Mesenchymal stem cell (in vitro differentiated cells and primary cell): ENCODE data around the gene CBR3.
A peak's percentile ranks its signal among the peaks of the same experiment; 100 is the strongest.

Experiments used
- DNase-seq: peaks from one replicate; pipeline ENCODE4 v3.0.0-alpha.2; 2013
- H2AFZ ChIP-seq: one replicate; pipeline ENCODE4 v1.6.1; 2013; ENCODE audit warnings: low read depth, mild to moderate bottlenecking, control low read depth, inconsistent platforms, low read length, moderate library complexity
- H2AK5ac ChIP-seq: 2 replicates; pipeline ENCODE4 v1.6.1; 2013; ENCODE audit warnings: low read length, moderate library complexity, mild to moderate bottlenecking, inconsistent platforms; ENCODE audit not compliant: severe bottlenecking
- H2BK120ac ChIP-seq: one replicate; pipeline ENCODE4 v1.6.1; 2013; ENCODE audit warnings: low read depth, mild to moderate bottlenecking, inconsistent platforms, low read length, moderate library complexity
- H2BK12ac ChIP-seq, 2 experiments: one replicate each; pipeline ENCODE4 v1.6.1; 2013; ENCODE audit warnings: inconsistent platforms in 2 of 2, low read length in 2 of 2, mild to moderate bottlenecking in 2 of 2, moderate library complexity in 2 of 2, control low read depth in 1 of 2
- H2BK15ac ChIP-seq: one replicate; pipeline ENCODE4 v1.6.1; 2013; ENCODE audit warnings: mild to moderate bottlenecking, low read depth, inconsistent platforms; ENCODE audit not compliant: poor library complexity, severe bottlenecking
- H2BK5ac ChIP-seq: 2 replicates; pipeline ENCODE4 v1.6.1; 2013; ENCODE audit warnings: low read depth, mild to moderate bottlenecking, low read length, control low read depth, inconsistent platforms; ENCODE audit not compliant: poor library complexity, severe bottlenecking
- H3K14ac ChIP-seq, 2 experiments: one replicate each; pipeline ENCODE4 v1.6.1; 2013; ENCODE audit warnings: inconsistent platforms in 2 of 2, low read length in 2 of 2, control low read depth in 1 of 2, mild to moderate bottlenecking in 1 of 2, moderate library complexity in 1 of 2
- H3K18ac ChIP-seq, 2 experiments: one replicate each; pipeline ENCODE4 v1.6.1; 2013; ENCODE audit warnings: inconsistent platforms in 2 of 2, low read length in 2 of 2, control low read depth in 1 of 2, low read depth in 1 of 2, mild to moderate bottlenecking in 1 of 2
- H3K23ac ChIP-seq, 2 experiments: one replicate each; pipeline ENCODE4 v1.6.1; 2013; ENCODE audit warnings: inconsistent platforms in 2 of 2, low read length in 2 of 2, mild to moderate bottlenecking in 2 of 2, moderate library complexity in 2 of 2, control low read depth in 1 of 2
- H3K27ac ChIP-seq: 2 replicates; pipeline ENCODE4 v1.5.1; 2013; ENCODE audit warnings: mild to moderate bottlenecking, moderate library complexity, low read length, control low read depth, inconsistent platforms; ENCODE audit not compliant: poor library complexity, severe bottlenecking
- H3K27me3 ChIP-seq, 2 experiments: 2 replicates each; pipeline versions ENCODE4 v1.6.1 to v1.7.0; 2013; ENCODE audit warnings: low read length in 2 of 2, mild to moderate bottlenecking in 2 of 2, moderate library complexity in 2 of 2, control low read depth in 1 of 2, inconsistent platforms in 1 of 2; ENCODE audit not compliant: control insufficient read depth in 1 of 2, insufficient read depth in 1 of 2
- H3K36me3 ChIP-seq, 2 experiments: 2 replicates each; pipeline versions ENCODE4 v1.6.1 to v1.7.0; 2013; ENCODE audit warnings: low read length in 2 of 2, control low read depth in 1 of 2, inconsistent platforms in 1 of 2, low read depth in 1 of 2, mild to moderate bottlenecking in 1 of 2; ENCODE audit not compliant: insufficient read depth in 2 of 2, control insufficient read depth in 1 of 2
- H3K4ac ChIP-seq, 2 experiments: one replicate each; pipeline ENCODE4 v1.6.1; 2013; ENCODE audit warnings: inconsistent platforms in 2 of 2, low read length in 2 of 2, mild to moderate bottlenecking in 2 of 2, moderate library complexity in 2 of 2, control low read depth in 1 of 2, low read depth in 1 of 2
- H3K4me1 ChIP-seq: 2 replicates; pipeline ENCODE4 v1.6.1; 2013; ENCODE audit warnings: low read depth, low read length, control low read depth; ENCODE audit not compliant: control insufficient read depth, insufficient read depth
- H3K4me2 ChIP-seq: 2 replicates; pipeline ENCODE4 v1.6.1; 2013; ENCODE audit warnings: low read length, mild to moderate bottlenecking, inconsistent platforms; ENCODE audit not compliant: poor library complexity, severe bottlenecking
- H3K4me3 ChIP-seq, 2 experiments: 2 replicates each; pipeline versions ENCODE4 v1.5.1 to v1.7.0; 2013; ENCODE audit warnings: low read length in 2 of 2, mild to moderate bottlenecking in 2 of 2, control low read depth in 1 of 2, low read depth in 1 of 2; ENCODE audit not compliant: insufficient read depth in 1 of 2
- H3K79me1 ChIP-seq: replicated peaks from 2 replicates; pipeline ENCODE4 v1.6.1; 2013; ENCODE audit warnings: mild to moderate bottlenecking, control low read depth, low read length, inconsistent platforms; ENCODE audit not compliant: poor library complexity, severe bottlenecking
- H3K9ac ChIP-seq: 2 replicates; pipeline ENCODE4 v1.7.0; 2013; ENCODE audit warnings: mild to moderate bottlenecking, low read length, moderate library complexity
- H3K9me3 ChIP-seq: 2 replicates; pipeline ENCODE4 v1.7.0; 2013; ENCODE audit warnings: mild to moderate bottlenecking, low read length; ENCODE audit not compliant: control insufficient read depth
- H4K8ac ChIP-seq: one replicate; pipeline ENCODE4 v1.6.1; 2013; ENCODE audit warnings: inconsistent platforms, mild to moderate bottlenecking, low read length, moderate library complexity
- H4K91ac ChIP-seq: one replicate; pipeline ENCODE4 v1.6.1; 2013; ENCODE audit warnings: mild to moderate bottlenecking, low read length, inconsistent platforms
- WGBS: methylation state at CpG from one replicate; pipeline ENCODE4 v1.1.7; 2013; ENCODE audit warnings: mixed read lengths; 5-methylcytosine and 5-hydroxymethylcytosine counted together

Gene CBR3

DNA sequence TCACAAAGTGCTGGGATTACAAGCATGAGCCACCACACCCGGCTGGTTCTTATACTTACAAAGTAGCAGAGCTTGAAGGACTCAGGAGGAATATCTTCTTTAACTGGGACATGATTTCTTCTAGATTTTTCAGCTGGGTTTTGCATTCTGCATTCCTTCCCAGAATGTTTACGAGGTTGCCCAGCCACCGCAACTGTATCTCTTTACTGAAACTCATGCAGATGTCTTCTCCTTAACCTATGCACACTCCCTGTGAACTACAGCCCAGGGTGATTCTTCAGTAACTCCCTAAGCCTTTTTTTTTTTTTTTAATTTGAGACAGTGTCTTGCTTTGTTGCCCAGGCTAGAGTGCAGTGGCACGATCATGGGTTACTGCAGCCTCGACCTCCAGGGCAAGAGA, 13.0 kb downstream of the CBR3 start:
- DNase-seq, result no peak
- Histone ChIP-seq H3K9ac (no peak overlapping the region), H3K79me1 (peaks cover 5% of the 10 kb centered on the region), H2AK5ac (no peak overlapping the region), H2BK15ac (no peak overlapping the region), H2AFZ (no peak overlapping the region), H3K4me3 (no peak overlapping the region), H2BK120ac (no peak overlapping the region), H3K4ac (no peak overlapping the region), H3K36me3 (peaks cover 0 to 20% of the 10 kb centered on the region in 2 experiments), H2BK12ac (no peak overlapping the region), H3K14ac (no peak overlapping the region), H3K4me2 (no peak overlapping the region), H2BK5ac (no peak overlapping the region), H3K27ac (no peak overlapping the region), H3K18ac (no peak overlapping the region), H4K91ac (no peak overlapping the region), H3K4me1 (no peaks in the 10 kb centered on the region), H3K23ac (no peak overlapping the region), H3K9me3 (no peaks in the 10 kb centered on the region), H3K27me3 (no peaks in the 10 kb centered on the region), H4K8ac (no peak overlapping the region)
- 92% methylated on average over 5 of the region's 5 CpGs for WGBS

DNA sequence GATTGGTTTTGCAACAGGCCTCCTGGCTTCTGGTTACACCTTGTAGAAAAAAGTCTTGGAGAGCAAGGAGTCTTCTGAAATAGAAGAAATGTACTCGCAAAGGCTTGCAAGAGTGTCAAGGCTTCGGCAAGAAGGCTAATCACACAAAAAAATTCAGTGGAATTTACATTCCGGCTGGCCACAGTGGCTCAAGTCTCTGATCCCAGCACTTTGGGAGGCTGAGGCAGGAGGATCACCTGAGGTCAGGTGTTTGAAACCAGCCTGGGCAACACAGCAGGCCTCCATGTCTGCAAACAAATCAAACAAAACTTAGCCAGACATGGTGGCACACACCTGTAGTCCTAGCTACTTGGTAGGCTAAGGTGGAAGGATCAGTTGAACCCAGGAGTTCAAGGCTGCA, 14.0 kb downstream of the CBR3 start:
- H2BK5ac ChIP-seq, result no peak overlapping the region
- WGBS, result 88% methylated on average over 3 of the region's 3 CpGs
- no peak overlapping the region for H3K9ac ChIP-seq
- no peak overlapping the region for H4K8ac ChIP-seq
- H3K4me2 ChIP-seq, result no peak overlapping the region
- peaks cover 4% of the 10 kb centered on the region for H3K79me1 ChIP-seq
- no peak overlapping the region for H4K91ac ChIP-seq
- H3K18ac ChIP-seq, result no peak overlapping the region
- H3K23ac ChIP-seq, result no peak overlapping the region
- no peak overlapping the region for H2BK120ac ChIP-seq
- no peak for DNase-seq
- H3K14ac ChIP-seq, result peak overlapping the region in 1 of 2 experiments; percentile 60
- H3K36me3 ChIP-seq, result peaks cover 0 to 20% of the 10 kb centered on the region in 2 experiments
- H3K27ac ChIP-seq, result no peak overlapping the region
- H2AK5ac ChIP-seq, result no peak overlapping the region
- H3K4me1 ChIP-seq, result no peaks in the 10 kb centered on the region
- H3K4ac ChIP-seq, result no peak overlapping the region
- no peaks in the 10 kb centered on the region for H3K27me3 ChIP-seq
- no peak overlapping the region for H3K4me3 ChIP-seq
- no peak overlapping the region for H2AFZ ChIP-seq
- H3K9me3 ChIP-seq, result no peaks in the 10 kb centered on the region
- H2BK15ac ChIP-seq, result no peak overlapping the region
- peak overlapping the region in 1 of 2 experiments; percentile 63 for H2BK12ac ChIP-seq

DNA sequence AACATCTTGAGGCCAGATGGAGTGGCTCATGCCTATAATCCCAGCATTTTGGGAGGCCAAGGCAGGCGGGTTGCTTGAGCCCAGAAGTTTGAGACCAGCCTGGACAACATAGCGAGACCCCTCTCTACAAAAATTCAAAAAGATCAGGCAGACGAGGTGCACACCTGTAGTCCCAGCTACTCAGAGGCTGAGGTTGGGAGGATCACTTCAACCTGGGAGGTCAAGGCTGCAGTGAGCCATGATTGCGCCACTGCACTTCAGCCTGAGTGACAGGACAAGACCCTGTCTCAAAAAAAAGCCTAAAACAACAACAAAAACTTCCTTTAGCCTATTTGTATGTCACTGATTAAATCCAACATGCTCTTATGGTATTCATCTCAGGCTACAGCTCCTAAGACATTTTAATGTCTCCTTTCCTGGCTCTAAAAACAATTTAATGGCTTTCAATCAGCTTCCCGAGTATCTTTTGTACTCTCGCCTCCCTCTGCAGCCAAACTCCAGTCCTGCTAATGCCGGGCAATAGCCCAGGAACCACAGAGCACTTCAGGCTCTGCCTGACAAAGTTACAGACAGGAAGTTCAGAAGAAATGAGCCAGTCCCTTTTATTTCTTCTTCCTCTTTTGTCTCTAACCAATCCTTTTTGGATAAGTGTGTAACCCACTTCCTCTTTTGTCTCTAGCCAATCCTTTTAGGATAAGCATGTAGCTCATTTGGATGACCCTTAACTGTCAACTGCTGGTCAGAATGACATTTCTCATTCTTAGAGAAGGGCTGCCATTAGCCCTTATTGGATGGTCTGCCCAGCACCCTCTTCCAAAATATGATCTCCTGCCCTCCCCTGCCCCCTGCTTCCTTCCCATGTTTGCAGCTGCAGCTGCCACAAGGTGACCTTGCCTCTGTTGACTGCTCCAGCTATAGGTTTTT, 15.2 kb downstream of the CBR3 start:
- H3K4me3 ChIP-seq, result no peak overlapping the region
- no peak overlapping the region for H3K4me2 ChIP-seq
- peak overlapping the region; percentile 51 for H3K9ac ChIP-seq
- no peaks in the 10 kb centered on the region for H3K4me1 ChIP-seq
- H3K79me1 ChIP-seq, result peaks cover 3% of the 10 kb centered on the region
- H4K91ac ChIP-seq, result no peak overlapping the region
- no peak for DNase-seq
- peak overlapping the region; percentile 5 for H4K8ac ChIP-seq
- no peak overlapping the region for H3K4ac ChIP-seq
- H2BK15ac ChIP-seq, result no peak overlapping the region
- H3K27ac ChIP-seq, result no peak overlapping the region
- H3K27me3 ChIP-seq, result no peaks in the 10 kb centered on the region
- no peak overlapping the region for H2BK5ac ChIP-seq
- no peaks in the 10 kb centered on the region for H3K9me3 ChIP-seq
- no peak overlapping the region for H2BK120ac ChIP-seq
- H2BK12ac ChIP-seq, result no peak overlapping the region
- H2AFZ ChIP-seq, result peak overlapping the region; percentile 27
- H2AK5ac ChIP-seq, result no peak overlapping the region
- H3K36me3 ChIP-seq, result peaks cover 0 to 17% of the 10 kb centered on the region in 2 experiments
- H3K23ac ChIP-seq, result no peak overlapping the region
- no peak overlapping the region for H3K18ac ChIP-seq
- WGBS, result 77% methylated on average over 7 of the region's 7 CpGs
- H3K14ac ChIP-seq, result no peak overlapping the region

DNA sequence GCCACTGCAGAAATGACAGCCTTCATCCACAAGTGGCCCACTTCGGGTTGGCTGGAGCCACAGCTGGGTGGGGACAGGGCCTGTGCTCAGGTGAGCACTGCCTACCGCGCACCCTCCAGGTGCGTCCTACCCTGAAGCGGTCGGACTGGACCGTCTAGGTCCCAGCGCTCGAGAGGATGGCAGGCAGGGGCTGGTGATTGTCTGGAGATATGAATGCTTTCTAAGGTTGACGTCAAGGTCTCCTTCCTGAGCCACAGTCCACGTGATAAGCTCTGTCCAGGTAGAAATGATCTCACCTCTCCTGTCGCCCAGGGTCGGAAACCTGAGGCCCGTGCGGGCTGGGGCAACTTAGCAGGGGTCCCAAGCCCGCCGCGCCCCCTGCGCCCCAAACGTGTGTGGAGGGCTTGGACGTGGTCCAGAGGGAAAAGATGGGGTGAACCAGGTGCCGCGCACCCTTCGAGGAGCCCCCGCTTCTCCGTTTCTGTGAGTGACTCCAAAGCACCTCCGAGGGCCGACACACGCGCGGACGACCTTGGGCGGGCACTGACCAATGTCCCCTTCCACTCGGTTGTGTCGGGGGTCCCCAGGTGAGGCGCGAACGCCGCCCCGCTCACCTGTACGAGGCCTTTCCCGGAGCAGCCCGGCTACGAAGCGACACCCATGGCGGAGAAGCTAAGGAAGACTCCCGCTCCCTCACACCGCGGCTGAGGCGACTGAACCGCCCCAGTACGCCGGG, 20.9 kb downstream of the CBR3 start:
- Histone ChIP-seq H3K27ac (no peak overlapping the region), H3K4me1 (peaks cover 15% of the 10 kb centered on the region), H3K79me1 (peaks cover 14% of the 10 kb centered on the region), H2BK5ac (no peak overlapping the region), H3K9ac (peak overlapping the region; percentile 91), H2AFZ (peak overlapping the region; percentile 94), H3K18ac (peak overlapping the region; percentile 65 to 74), H3K4ac (peak overlapping the region in 1 of 2 experiments; percentile 46), H3K4me2 (peak overlapping the region; percentile 99), H3K27me3 (no peaks in the 10 kb centered on the region), H2BK15ac (peak overlapping the region; percentile 79), H3K23ac (peak overlapping the region in 1 of 2 experiments; percentile 74), H3K9me3 (no peaks in the 10 kb centered on the region), H2AK5ac (no peak overlapping the region), H3K36me3 (peaks cover 0 to 3% of the 10 kb centered on the region in 2 experiments), H2BK120ac (peak overlapping the region; percentile 67), H4K8ac (peak overlapping the region; percentile 92), H4K91ac (peak overlapping the region; percentile 84), H3K14ac (peak overlapping the region in 1 of 2 experiments; percentile 91), H2BK12ac (peak overlapping the region in 1 of 2 experiments; percentile 89), H3K4me3 (peak overlapping the region; percentile 84 to 94)
- no peak for DNase-seq
- WGBS, result 2% methylated on average over 48 of the region's 53 CpGs
